ENCODE results near the gene ST6GALNAC3.

Gene ST6GALNAC3

DNA sequence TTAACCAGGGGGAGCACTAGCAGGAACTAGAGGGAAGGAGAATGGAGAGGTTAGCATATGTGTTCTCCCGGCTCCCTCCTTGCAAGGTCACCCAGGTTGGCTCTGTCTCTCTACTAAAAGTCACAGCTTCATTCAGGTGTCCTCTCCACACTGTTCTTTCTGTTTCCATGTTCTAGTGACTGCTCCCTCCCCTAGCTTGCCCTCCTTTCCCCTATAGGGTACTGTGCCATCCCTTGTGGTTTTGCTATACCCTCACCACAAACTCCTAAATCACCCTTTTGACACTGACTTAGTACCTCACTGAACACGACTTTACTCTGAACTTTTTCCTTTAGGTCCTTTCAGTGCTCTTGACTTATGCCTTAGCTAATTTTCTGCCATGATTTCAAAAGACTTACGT is 389.3 kb downstream of the ST6GALNAC3 start:
- no peak for DNase-seq

DNA sequence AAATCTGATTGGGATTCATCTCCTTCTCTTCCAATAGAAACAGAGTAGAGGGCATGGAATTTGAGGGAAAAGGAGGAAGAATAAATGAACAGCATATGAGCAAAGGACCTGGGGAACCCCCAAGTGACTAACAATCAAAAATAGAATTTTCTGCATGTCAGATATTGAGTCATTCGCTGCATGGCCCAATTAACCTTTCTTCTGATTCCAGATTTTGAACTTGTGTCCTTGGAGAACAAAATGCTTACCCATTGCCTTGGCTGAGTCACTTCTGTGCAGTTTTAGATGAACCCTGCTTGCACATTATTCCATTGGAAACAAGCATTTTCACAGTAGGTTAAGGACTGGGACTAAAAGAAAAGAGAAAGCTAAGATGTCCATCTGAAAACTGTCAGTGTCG is 390.5 kb downstream of the ST6GALNAC3 start:
- no peak for DNase-seq

DNA sequence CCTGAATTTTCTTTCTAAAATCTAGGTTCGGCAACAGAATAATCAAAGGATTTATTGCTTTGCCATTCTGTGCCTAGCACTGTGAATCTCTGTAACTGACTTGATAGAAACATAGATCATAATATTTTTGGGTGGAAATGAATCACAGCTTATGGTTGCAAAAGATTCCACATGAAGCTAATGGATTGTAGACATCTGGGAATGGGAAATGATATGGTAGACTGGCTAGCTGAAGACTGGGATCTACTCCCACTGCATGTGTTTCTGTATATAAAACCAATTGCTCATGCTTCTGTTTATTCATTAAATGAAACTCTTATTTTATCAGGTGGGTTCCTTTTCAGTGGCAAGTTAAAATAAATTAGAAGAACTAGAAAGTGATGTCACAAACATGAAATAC is 395.6 kb downstream of the ST6GALNAC3 start:
- DNase-seq: no peak

DNA sequence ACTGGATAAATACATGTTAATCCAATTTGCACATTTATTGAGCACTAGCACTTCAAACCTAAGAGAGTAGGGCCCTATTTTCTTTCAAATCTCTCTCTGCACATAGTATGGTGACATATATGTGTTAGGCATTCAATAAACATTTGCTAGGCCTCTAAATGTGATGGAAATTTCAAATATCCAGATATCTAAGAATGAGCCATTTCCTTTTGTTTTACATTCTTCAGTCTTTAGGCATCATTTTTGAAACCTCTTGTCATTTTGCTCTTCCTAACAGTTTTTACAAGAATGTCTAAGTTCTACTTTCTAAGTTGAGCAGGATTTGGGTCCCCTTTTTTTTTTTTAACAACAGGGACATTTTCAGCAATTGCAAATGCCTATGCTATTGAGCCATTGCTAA is 397.0 kb downstream of the ST6GALNAC3 start:
- DNase-seq: no peak

DNA sequence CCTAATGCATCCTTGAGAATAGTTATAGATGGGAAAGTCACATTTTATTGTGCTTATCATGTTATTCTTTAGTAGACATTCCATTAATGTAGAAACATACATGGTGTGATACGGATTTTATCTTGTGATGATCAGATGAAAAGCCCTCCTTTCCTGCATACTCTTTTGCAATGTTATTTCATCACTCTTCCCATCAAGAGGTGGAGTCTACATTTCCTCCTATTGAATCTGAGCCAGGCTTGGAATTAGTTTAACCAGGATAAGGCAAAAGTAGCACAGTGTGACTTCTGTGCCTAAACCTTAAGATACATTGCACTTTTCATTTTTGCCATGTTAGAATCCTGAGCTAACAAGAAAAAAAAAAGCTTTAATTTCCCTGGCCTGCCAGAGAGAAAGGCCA is 399.0 kb downstream of the ST6GALNAC3 start:
- DNase-seq: no peak

DNA sequence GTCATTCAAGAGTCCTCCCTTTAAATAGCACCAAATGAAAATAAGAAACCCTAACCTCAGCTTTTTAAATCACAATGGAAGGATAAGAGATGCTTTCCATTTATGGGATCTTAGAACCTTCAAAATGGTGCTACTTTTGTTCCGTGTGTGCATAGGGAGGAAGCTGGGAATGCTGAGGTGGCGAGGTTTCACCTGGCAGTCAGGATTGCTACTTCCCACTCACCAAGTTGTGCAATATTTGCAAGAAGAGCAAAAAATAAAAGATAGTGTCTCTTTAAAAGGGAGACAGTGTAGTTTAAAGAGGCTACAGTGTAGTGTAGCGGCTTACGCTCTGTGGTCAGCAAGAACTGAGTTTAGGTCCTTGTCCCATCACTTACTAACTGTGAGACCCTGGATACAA is 400.4 kb downstream of the ST6GALNAC3 start:
- no peak for DNase-seq

DNA sequence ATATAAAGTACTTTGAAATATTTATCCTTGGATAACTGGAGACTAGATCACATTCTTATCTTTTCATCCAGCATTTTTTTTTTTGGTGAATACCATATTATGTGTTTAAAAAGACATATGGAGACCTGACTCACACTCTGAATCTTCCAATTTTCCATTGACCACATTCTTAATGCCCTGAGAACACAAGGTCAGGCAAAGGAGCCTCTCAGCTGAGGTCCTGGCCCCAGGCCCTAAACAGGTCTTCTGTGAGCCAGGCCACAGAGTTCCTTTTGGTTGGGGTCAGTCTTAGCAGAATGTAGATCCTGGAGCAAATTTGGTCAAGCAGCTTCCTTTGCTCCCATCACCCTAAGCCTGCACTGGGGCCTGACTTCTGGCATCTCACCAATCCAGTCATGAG is 402.6 kb downstream of the ST6GALNAC3 start:
- no peak for DNase-seq

DNA sequence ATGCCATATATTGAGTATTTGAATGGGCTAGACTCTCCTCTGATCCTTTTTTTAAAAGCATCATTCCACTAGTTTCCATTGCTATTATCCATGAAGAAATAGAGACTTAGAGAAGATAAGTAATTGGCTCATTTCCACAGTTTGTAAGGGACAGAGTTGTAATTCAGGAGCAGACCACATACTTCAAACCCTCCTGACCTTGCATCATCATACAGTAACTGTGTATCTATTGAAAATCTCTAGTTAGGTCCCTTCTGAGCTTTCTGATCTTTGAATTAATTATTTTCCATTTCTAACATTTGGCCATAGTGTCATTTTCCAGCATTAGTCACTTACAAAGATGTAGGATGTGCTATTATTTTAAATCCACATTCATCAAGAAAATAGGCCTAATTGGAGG is 406.3 kb downstream of the ST6GALNAC3 start:
- DNase-seq: no peak

DNA sequence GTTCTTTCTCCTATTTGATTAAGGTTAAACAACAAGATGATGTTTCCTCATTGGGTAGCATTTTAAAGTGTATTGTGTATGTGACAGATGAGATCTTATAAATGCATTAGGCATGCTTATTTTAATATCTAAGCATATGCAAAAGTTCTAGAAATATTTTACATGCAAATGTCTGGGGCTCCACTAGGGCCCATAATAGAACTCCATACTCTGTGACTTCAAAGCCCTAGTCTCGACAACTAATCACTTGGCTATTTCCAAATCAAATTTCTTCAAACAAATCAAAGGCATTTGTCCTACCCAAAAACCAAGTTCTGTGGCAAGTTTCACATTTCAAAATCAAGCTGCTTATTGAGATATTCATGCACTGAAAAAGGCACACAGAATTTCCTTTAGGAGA is 407.1 kb downstream of the ST6GALNAC3 start:
- DNase-seq: no peak

DNA sequence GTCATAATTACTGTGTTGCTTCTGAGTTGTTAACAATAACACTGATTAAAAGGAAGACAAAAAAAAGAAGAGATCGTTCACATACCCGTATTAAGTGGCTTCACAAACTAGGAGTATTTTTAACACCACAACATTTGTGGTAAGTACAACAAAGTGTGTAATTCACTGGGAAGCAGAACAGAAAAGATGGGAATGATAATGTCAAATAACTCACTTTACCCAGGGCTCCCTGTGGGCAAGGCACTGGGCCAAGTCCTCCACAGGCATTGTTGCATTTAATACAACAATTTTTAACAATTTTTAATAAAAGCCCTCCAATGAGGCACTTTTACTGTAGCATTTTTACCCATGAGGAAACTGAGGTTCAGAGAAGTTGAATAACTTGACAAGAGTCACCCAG is 407.7 kb downstream of the ST6GALNAC3 start:
- no peak for DNase-seq

DNA sequence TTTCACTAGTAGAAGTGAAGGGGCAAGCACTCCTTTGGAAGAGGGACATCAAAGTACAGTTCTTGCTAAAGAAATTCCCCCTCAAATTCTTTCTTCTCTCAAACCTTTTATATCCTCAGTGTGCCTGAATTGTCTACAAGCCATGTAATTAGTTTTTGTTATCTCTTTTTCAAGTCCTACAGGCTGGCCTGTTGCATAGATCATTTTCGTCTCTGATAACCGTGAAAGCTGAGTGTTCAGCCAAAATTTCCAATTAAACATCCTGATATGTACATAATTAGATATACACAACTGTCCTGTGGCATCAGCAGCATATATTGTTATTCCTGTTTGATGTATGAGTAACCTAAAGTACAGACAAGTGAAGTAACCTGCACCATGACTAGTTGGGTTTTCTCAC is 417.2 kb downstream of the ST6GALNAC3 start:
- no peak for DNase-seq

DNA sequence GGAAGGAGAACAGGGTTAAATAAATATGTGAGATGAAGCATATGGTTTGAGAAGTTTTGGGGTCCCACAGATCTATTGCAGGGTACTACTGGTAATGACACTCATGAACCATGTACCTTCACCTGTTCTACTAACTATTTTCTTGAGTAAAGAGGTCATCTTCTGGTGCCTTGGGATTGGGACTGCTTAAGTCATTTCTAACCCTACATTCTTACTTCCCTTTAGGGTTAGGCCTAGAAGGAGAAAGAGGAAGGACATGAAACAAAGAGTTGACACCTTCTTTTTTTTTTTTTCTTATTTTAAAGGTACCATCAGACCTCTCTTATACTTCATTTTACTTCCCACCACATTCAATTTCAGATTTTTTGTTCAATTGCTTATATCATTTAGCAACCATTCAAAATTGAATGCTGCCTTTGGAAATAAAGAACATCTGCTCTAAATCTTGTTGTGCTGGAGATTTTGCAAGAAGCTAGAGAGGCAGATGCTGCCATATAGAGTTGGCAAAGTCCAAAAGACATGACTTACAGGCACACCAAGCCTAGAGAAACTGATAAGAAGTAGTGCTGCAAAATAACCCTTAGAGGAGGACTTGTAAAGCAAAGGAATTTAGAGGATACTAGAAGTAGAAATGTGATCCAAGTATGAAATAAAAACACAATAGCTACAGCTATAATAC is 418.3 kb downstream of the ST6GALNAC3 start:
- no peak for DNase-seq

DNA sequence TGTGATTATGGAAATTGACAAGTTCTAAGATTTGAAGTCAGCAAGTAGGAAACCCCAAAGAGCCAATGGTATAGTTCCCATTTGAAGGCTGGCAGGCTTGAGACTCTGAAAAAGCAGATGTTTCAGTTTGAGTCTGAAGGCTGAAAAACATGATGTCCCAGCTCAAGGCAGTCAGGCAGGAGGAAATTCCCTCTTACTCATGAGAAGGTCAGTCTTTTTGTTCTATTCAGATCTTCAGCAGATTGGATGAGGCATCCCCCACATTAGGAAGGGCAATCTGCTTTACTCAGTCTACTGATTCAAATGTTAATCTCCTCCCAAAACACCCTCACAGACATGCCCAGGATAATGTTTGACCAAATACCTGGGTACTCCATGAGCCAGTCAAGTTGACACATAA is 420.3 kb downstream of the ST6GALNAC3 start:
- no peak for DNase-seq

DNA sequence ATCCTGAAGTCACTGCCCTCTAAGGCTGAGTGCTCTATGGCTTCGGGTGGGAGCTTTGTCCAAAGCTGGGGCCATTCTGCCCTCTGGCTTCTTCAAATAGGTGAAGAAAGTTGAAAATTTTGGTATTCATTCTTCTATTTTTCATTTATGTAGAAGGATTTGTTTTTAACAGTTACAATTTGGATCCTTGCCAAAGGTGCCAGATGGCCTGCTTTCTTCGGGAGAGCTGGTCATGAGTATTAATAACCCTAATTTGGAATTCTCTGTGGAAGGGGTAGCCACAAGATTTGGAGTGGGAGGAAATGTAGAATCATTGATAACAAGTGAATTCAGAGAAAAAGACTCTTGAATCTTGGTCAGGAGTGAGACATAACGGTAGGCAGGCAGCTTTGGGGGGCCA is 422.3 kb downstream of the ST6GALNAC3 start:
- DNase-seq: no peak

DNA sequence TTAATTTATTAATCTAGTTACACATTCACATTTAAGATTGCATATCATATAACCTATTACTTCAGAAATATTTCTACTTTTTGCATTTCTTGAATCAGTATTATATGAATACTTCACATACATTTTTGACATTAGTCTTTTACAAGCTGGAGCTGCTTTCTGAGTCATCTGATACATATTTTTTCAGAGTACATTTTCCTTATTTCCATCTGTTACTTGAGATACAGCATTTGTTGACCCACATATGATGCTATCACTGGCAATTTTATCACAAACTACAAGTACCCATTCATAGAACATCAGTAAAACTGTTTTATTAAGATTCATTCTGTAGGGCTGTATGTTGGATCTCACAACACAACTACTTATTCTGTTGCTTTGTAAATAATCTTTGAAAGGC is 425.6 kb downstream of the ST6GALNAC3 start:
- DNase-seq: no peak

DNA sequence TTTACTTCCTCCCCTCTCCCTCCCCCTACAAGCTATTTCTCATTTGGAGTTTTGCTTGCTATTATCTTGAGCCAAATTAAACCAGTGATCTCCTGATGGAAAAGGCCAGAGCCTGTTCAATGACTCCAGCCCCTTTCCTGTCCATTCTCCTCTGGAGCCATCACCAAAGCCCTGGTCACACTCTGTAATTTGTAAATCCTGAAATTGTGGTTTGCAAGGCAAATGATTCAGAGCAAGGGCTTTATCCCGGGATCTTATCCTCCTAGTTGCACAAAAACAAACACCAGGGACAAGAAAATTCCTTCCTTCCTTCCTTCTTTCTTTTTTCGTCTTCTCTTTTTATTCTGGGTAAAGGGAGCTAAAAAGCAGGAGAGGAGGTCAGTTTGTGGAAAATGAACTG is 426.6 kb downstream of the ST6GALNAC3 start:
- no peak for DNase-seq

DNA sequence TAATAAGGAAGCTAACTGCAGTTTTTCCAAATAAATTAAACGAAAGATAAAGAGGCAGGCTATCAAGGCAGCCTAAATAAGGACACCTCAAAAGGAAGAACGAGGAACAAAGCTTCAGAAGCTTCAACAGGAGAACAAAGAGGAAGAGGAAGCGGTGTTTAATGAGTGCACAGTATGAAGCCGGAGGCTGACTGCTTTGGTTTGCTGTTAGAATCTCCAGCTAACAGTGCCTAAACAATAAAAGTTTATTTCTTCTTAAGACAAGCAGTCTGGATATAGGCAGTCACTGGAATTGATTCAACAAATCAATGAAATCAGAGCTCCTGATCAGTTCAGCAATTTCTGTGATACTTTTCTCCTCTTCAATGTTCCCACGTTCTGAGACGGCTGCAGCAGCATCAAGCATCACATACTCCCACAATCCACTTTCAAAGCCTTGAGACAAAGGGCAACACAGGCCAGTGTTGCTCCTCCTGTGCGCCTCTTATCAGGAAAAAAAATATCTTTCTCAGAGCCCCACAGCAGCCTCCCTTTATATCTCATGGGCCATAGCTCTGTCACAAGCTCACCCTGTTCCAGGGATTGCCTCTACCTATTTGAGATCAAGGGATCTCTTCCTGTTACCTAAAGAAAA is 427.2 kb downstream of the ST6GALNAC3 start:
- DNase-seq: no peak

DNA sequence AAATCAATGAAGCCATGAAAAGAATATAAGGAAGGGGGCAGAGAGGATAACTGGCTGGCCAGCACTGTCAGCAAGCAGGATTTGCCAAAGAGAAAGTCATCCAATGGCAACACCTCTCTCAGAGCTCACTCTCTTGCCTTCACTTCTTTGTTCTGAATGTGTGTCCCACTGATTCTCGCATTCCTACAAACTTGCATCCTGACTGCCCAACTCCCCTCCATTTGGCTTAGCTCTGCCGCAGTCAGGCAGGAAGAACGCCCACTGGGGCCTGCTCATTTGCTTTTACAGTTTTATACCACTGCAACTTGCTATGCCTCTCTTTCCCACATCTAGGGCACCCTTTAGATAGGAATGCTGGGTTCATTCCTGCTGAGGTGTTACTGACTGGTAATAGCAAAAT is 428.6 kb downstream of the ST6GALNAC3 start:
- DNase-seq: no peak

DNA sequence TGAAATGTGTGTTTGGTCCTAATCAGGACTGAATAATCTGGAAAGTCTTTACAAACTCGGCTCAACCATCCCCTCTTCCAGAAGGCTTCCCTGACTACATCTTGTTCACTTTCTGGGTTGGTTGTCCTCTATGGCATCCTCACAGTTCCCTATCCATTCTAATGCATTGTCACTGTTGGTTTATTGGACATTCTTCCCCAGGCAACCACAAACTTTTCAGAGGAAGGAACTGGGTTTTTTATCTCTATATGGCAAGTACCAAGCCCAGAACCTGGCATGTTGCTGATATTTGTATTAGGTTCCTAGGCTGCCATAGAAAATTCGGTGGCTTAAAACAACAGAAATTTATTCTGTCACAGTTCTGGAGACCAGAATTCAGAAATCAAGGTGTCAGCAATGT is 429.2 kb downstream of the ST6GALNAC3 start:
- DNase-seq: no peak

DNA sequence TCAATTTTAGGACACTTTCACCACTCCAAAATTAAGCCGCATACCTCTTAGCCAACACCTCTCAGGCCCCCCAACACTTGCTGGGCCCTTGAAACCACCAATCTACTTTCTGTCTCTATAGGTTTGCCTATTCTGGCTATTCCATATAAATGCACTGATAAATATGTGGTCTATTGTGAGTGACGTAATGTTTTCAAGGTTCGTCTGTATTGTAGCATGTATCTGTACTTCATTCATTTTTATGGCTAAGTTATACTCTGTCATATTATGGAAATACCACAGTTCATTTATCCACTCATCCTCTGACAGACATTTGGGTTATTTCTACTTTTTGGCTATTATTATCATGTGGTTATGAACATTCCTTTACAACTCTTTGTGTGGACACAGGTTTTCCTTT is 432.8 kb downstream of the ST6GALNAC3 start:
- no peak for DNase-seq

DNA sequence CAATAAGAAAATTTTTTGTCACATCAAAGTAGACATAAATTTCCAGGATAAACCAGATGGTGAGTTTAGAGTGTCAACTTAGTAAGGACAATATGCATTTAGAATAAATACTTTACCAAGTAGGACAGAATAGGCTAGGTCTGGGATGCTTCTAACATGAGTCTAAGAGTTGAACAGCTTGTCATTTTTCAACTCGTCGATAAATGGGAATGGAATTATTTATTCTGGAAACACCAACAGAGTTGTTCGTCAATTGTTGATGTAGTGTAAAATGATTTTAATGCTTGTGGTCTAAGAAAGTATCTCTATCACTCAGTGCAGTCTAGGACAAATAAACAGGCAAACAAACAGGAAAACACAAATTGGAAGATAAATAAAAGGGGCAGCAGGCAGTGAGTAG is 434.3 kb downstream of the ST6GALNAC3 start:
- DNase-seq: no peak

DNA sequence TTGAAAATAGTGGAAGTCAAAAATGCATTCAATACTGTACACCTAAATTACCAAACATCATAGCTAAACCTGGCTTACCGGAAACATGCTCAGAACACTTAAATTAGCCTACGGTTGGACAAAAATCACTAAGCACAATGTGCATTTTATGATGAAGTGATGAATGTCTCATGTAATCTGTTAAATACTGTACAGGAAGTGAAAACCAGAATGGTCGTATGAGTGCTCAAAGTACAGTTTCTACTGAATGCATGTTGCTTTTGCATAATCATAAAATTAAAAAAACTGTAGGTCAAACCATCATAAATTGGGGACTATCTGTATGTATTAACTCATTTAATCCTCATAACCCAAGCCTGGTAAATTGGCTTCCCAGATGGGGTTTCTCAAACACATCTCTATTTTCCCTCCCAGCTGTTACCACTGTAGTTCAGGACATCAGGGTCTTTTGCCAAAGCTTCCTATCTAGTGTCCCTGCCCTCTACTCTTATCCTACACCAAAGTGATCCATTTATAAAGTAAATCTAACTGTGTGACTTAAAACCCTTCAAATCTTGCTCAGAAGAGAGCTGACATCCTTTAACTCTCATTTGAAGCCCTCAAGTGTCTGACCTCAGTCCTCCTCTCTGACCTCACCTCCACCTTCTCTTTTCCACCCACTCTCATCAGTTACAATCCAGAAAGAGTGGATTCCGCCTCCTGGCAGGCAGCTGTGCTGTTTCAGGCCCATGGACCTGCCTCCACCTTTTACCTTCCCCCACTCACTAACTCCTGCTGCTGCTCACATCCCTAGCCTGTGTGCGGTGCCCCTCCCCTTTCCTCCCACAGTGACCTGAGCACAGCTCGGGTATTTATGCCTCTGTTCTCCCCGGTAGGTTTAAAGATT is 436.4 kb downstream of the ST6GALNAC3 start:
- no peak for DNase-seq

DNA sequence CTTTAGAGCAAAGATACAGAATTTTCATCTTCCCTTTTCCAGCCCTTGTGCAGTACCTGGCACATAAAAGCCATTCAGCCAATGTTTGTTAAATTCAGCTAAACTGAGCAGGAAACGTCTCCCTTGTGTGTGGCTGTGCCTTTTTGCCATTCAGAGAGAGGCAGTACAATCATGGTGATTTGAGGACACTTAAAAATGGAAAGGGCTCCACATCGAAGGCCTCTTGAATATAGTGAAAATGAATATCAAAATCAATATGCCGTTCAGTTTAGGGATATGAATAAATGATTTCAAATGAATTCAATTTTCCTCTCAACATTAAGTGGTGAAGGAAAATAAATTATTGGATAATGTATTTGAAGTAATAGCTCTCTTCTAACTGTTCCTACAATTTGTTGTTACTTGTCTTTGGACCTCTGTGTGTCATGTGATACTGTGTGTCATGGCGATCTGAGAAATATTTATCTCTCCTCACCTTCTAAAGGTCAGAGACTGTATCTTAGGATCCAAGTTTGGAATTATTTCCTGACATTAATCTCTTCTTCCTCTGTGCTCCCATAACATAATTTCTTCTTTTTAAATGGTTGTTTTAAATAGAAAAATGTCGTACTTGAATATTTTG is 437.1 kb downstream of the ST6GALNAC3 start:
- no peak for DNase-seq

DNA sequence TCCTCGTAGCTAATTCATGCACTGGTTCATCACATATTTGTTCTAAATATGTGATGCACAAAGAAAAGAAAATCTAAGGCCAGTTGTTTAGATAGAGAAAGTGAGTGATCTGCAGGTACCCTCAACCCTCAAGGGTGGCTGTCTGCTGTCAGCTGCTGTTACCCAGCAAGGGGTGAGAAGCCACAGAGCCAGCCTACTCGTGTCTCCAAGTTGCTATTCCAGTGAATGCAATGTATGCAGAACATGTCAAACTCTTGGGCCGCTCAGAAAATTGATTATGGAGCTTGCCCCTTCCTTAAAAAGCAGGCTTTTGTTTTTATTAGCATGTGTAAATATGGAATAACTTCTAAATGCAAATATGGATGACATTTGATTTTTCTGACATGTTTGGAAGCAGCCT is 456.4 kb downstream of the ST6GALNAC3 start:
- no peak for DNase-seq

Data from effector CD4-positive, alpha-beta T cell (primary cell).